Dermis blood vessel endothelial cell (primary cell): Measurements from ENCODE around the gene RHEBL1. TPM values are rescaled to one million over a fixed set of nuclear protein-coding genes. Genes with fewer than 3 reads are reported as not detected.
"Not testable (repeated sequence)": the region's sequence is repeated elsewhere in the genome, so short reads cannot be mapped to it uniquely, and the experiment has no call there.

Source experiments
- DNase-seq: peaks from one replicate; pipeline ENCODE4 v3.0.0; 2010
- total RNA-seq: library from RNA; depleted of rRNA; stranded (reverse); fragments of >200 nt; gene quantifications from 2 replicates; pipeline ENCODE4 v1.2.3, GENCODE V29; 2014

RHEBL1 gene
- total RNA-seq, 1 donor from 2014 or later, result 1.2 TPM

- peak; percentile 56 for DNase-seq
Measured at GRCh38 chr12:49089821-49090773, 20.3 kb upstream of the RHEBL1 start.

- no peak for DNase-seq
Measured at GRCh38 chr12:49088932-49089330, 19.2 kb upstream of the RHEBL1 start.

GRCh38 chr12:49088150-49088931 lies 18.6 kb upstream of the RHEBL1 start:
- peak; percentile 92 for DNase-seq

- DNase-seq, result no peak
Measured at GRCh38 chr12:49086116-49086515, 16.3 kb upstream of the RHEBL1 start.

- no peak for DNase-seq
Measured at GRCh38 chr12:49084438-49084837, 14.7 kb upstream of the RHEBL1 start.

- no peak for DNase-seq
Measured at GRCh38 chr12:49079793-49080192, 10.0 kb upstream of the RHEBL1 start.

GRCh38 chr12:49070971-49071370 lies 1.2 kb upstream of the RHEBL1 start:
- DNase-seq, result no peak

- no peak for DNase-seq
Measured at GRCh38 chr12:49068879-49069506, 786 bp downstream of the RHEBL1 start.

GRCh38 chr12:49066120-49066519 lies 3.7 kb downstream of the RHEBL1 start:
- DNase-seq, result no peak

GRCh38 chr12:49064767-49065152 lies 5.0 kb downstream of the RHEBL1 start:
- no peak for DNase-seq

GRCh38 chr12:49061916-49062315 lies 7.9 kb downstream of the RHEBL1 start:
- not testable (repeated sequence) for DNase-seq

- DNase-seq, result no peak
Measured at GRCh38 chr12:49061157-49061650, 8.6 kb downstream of the RHEBL1 start.

GRCh38 chr12:49060237-49061156 lies 9.3 kb downstream of the RHEBL1 start, which contains the start of gene KMT2D:
Gene KMT2D (minus strand): TSS chr12:49060794. CDS start chr12:49055324, 5,470 bp downstream.
- peak; percentile 97 for DNase-seq

GRCh38 chr12:49059299-49060171 lies 10.2 kb downstream of the RHEBL1 start:
- peak; percentile 56 for DNase-seq

GRCh38 chr12:49059045-49059298 lies 10.8 kb downstream of the RHEBL1 start:
- DNase-seq, result peak; percentile 23

GRCh38 chr12:49058366-49059044 lies 11.3 kb downstream of the RHEBL1 start:
- DNase-seq, result no peak

GRCh38 chr12:49057888-49058287 lies 11.9 kb downstream of the RHEBL1 start:
- DNase-seq, result peak; percentile 30

GRCh38 chr12:49055978-49056754 lies 13.6 kb downstream of the RHEBL1 start:
- peak; percentile 90 for DNase-seq

- no peak for DNase-seq
Measured at GRCh38 chr12:49055092-49055491, 14.7 kb downstream of the RHEBL1 start.
